HL-60/S4 treated with retinoic acid at 250 ng/mL for 4 days and 3 days (cell line): ENCODE results near the gene PORCN.
"Not testable (repeated sequence)": the region's sequence is repeated elsewhere in the genome, so short reads cannot be mapped to it uniquely, and the experiment has no call there.

Source experiments
- in situ Hi-C: fragments of 300-500 bp; cut with MboI; formaldehyde crosslinking; loops from 2 replicates; pipeline ENCODE4 v1.7.0; 2022; ENCODE audit warnings: low sequenced_read_pairs

PORCN gene

DNA sequence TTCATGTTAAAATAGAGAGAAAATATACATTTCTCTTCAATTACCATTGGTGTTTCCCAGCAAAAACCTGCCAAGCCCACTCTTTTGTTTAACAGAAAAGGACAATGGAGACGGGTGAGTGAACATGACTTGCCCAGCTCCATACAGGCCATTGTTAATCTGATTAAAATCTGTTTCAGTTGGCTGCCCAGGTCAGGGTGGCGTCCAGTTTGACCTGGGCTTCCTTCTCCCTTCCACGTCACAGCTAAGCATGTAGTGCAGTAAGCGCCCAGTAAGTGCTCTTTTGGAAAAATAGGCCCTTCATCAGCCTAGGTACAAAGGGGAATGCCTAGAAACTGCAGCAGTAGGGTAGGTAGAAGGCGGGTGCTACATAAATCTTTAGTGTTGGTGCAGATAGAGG, 1.5 kb upstream of the PORCN start:
- in situ Hi-C loops = no loop called here

DNA sequence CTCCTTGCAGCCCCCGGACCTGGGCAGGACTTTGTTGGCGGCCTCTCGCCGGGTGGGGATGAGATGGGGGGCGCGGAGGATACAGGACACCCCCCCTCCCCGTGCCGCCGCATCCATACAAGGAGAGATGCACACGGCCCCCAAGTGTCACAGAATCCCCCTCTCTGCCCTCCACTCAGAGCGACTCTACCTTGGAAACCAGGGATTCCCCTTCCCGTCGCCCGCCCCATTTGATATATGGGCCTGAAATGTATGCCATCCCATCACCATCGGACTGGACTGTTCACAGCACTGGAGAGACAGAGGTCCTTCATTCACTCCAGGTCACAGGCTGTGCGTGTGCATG, 426 bp downstream of the PORCN start:
- in situ Hi-C loops = no loop called here

DNA sequence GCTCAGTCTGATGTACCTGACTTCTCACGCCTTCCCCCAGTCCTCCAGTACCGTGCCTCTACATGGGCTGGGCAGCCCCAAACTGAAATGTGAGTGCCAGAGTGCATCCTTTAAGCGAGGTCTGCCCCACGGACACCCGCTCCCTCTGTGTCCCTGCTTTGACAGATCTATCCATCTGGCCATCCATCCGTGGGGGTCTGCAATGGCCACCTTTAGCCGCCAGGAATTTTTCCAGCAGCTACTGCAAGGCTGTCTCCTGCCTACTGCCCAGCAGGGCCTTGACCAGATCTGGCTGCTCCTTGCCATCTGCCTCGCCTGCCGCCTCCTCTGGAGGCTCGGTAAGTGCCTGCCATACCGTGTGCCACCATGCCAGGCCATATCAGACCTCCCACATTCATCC, 827 bp downstream of the PORCN start:
- in situ Hi-C loops = no loop called here

DNA sequence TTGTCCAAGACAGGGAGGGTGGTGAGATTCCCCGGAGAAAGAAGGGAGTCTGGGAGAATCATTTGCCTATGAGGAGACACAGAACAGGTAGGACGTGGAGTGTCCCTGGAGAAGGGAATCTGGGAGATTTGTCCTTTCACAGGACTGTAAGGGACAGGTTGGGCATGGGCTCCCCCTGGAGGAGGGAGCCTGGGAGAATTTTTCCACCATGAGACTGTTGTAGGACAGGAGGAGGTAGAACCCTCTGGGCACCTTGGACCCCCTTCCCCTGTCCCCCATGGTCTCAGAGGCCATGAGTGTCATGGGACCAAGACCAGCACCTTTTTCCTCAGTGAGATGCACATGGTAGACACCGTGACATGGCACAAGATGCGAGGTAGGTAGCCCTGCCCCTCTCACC, 2.8 kb downstream of the PORCN start:
- in situ Hi-C loops = no loop called here

DNA sequence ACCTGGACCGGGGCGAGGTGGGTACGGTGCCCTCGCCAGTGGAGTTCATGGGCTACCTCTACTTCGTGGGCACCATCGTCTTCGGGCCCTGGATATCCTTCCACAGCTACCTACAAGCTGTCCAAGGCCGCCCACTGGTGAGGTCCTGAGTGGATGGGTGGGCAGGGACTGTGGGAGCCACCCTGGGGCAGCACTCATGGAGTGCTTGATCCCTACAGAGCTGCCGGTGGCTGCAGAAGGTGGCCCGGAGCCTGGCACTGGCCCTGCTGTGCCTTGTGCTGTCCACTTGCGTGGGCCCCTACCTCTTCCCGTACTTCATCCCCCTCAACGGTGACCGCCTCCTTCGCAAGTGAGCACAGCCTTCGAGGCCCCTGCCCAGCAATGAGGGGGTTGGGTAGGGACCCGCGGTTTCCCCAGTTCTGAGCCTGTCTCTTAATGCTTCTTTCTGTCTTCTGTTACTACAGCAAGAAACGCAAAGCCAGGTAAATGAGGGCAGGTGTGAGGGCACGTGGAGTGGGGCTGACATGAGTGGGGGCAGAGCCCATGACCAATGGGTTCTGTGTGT, 3.7 kb downstream of the PORCN start:
- in situ Hi-C loops = no loop called here

DNA sequence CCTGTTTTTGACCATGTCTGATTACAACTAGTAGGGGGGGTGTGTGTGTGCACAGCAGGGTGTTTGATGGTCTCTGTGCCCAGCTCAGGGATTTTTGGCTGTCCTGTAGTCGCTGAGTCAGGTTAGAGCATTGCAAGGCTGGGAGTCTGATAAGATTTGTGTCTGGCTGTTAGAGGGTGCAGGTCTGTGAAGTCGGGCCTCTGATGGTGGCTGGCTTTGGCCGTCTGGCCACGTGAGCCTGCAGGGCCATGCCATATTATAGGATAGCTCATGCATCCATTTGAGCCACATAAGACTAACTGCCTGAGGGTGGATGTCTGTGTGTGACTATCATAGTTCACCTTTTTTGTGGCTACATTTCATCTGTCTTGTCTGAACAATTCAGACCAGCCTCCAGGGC, 4.9 kb downstream of the PORCN start:
- in situ Hi-C loops = no loop called here

DNA sequence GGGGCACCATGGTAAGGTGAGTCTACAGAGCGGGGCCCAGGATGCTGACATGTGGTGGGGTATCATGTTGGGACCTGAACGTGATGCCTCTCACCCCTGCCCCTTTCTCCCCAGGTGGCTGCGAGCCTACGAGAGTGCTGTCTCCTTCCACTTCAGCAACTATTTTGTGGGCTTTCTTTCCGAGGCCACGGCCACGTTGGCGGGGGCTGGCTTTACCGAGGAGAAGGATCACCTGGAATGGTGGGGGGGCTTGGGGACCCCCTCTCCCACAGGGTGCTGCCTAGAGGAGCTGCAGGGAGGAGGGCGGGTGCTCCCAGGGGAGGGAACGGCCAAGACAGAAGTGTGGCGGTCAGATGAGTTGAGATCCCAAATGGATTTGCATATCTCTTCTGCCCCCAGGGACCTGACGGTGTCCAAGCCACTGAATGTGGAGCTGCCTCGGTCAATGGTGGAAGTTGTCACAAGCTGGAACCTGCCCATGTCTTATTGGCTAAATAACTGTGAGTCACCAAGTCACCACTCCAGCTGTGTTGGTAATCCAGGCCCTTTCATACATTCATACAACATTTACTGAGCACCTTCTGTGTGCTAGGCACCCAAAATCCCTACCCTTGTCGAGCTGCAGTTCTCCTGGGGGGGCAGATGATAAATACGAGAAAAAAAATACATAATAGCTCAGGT, 5.5 kb downstream of the PORCN start:
- in situ Hi-C loops = no loop called here

DNA sequence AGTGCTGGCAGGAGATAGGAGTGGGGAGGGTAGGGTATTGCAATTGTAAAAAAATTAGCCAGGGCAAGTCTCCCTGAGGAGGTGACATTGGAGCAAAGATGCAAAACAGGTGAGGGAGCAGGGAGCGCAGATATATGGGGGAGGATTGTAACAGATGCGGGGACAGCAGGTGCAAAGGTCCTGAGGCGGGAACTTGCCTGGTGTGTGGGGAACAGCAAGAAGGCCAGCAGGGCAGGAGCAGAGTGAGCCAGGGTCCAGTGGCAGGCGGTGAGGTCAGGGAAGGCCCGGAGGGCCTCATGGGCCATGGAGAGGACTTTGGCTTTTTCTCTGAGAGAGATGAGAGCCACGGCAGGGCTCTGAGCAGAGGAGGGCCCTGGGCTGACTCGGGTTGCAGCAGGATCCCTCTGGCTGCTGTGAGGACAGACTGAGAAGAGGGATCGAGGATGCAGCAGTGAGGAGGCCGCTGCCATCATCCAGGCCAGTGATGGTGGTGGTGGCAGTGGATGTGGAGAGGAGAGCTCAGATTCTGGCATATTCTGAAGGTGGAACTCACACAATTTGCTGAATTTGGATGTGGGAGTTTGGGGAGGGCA, 6.2 kb downstream of the PORCN start:
- in situ Hi-C loops = no loop called here

DNA sequence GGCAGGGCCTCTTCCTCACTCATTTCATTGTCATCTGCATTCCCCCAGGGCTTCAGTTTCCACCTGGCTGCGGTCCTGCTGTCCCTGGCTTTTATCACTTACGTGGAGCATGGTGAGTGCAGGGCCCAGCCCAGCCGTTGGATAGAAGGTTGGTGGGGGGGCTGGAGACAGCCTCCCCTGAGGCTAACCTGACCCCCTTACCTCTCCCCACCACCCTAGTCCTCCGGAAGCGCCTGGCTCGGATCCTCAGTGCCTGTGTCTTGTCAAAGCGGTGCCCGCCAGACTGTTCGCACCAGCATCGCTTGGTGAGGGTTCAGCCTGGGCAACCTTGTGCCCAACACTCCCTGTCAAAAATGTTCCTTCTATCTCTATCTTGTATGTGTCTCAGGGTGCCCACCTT, 7.0 kb downstream of the PORCN start:
- in situ Hi-C loops = no loop called here

DNA sequence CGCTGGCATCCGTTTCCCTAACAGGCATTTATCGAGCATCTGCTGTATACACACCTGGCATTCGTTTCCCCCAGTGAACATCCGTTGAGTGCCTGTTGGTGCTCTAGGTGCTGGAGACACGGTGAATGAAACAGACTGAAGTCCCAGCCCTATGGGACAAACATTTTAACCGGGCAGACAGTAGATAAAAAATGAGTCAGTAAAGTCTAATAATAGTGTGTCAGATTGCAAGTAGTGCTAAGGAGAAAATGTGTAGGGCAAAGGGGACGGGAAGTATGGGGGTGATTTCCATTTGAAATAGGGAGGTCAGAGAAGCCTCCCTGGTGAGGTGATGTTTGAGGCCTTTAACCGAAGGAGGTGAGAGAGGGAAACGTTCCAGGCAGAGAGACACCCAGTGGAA, 7.5 kb downstream of the PORCN start:
- in situ Hi-C loops = no loop called here

DNA sequence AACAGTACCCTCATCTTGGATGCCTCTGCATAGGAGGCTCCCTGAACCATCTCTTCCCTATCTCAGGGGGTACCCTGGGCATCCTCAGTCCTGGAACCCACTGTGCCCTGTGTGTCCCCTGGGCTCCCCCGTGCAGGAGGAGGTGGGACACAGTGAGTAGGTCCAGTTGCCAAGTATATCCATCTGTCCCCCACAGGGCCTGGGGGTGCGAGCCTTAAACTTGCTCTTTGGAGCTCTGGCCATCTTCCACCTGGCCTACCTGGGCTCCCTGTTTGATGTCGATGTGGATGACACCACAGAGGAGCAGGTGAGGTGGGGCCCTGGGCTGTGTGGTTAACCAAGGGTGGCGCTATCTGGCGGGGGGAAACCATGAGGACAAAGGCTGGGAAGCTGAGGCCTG, 8.2 kb downstream of the PORCN start:
- in situ Hi-C loops = no loop called here

DNA sequence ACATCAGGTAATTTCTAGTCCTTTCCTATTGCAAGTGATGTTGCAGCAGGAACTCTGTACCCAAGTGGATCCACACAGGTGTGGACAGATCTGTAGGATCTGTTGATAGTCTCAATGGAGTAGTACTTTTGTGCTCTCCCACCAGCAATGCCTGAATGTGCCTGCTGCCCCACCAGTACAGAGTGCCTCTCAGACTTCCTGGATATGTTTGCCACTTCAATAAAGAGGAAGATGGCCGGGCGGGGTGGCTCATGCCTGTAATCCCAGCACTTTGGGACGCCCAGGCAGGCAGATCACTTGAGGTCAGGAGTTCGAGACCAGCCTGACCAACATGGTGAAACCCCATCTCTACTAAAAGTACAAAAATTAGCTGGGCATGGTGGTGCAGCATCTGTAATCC, 10.7 kb downstream of the PORCN start:
- in situ Hi-C loops = not testable (repeated sequence)

DNA sequence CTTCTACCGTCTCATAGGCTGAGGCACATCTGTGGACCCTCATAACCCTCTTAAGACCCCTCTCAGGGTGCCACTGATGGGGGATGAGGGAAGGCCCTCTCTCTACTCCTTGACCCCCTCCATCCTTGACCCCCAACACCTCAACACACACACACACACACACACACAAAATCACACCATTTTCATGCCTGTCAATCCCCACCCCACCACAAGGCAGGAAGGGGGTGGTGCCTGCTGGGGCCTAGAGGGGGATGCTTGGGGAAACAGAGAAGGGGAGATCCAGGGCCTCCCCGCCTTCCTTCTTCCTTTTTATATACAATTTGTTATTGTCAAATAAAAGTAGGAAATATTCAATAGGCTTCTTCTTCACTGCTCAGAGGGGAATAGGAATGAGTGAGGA, 11.7 kb downstream of the PORCN start:
- in situ Hi-C loops = no loop called here

DNA sequence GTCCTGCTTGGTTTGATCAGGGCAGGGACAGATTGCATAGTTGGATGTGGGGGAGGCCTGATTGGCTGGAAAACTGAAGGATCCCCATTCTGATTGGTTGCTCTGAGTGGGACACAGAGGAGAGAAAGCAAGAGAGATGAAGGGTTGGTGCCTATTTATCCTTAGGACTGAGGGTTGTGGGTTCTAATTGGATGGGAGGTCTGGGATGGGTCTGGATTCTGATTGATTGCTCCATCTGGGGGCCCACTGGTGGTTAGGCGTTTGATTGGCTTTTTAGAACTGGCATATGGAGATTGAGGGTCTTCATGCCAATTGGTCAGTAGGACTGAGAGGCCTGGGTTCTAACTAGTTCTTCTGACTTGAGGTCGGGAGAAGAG, 12.2 kb downstream of the PORCN start:
- in situ Hi-C loops = no loop called here

DNA sequence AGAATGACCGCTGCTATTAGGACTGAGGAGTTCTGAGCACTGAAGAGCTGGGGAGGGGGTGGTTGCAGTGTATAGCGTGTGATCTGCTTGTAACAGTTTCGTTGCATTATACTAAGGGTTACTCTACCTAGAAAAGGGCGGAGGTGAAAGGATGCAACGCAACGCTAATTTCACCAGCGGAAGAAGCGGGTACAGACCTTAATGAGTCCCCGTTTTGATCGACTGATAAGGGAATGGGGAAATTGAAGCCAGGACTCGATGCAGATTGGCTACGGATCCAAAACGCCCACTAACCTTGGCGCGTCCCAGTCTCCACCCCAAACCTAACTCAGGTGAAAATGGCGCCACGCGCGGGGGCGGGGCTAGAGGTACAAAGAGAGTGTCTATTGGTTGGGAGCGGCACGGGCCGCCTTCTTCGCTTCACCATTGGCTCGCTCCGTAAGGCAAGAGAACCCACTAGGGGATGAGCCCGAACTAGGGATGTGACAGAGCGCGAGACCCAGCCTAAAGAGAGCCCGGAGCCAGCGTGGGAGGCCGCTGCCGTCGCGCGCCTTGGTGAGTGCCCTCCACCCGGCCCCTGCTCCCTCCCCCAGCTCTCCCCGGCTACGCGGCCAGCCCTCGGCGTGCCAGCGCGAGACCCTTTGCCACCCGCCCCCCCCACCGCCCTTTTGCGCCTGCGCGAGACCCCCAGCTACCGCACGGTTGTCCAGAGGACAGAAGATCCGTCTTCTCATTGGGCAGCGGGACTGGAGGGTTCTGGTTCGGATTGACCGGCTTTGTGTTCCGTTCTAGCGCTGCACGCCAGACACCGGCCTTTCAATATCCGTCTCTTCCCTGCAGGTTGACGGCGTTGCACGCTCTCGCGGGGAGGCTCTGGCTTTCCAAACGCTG, 12.8 kb downstream of the PORCN start, which contains the start of gene EBP:
EBP (plus strand) TSS at position 456 of the 891 bp plus-strand sequence. CDS start 1,964 bp downstream, outside the sequence.
- in situ Hi-C loops = no loop called here

DNA sequence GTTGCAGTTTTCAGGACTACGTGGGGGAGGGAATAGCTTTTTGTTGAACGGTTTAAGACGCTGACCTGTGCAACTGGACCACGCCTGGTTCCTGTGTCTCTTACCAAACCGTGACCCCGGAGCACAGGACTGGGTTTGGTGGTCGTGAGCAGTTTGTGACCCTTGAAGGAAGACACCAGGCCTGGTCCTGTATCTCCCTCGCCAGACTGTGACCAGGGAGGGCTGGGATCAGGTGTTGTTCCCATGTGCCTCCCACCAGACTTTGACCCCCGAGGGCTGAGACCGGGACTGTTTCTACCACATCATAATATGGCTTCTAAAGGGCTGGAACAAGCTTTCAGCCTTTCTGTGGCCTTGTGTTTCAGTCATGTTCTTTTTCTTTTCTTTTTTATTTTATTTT, 13.5 kb downstream of the PORCN start:
- in situ Hi-C loops = no loop called here

DNA sequence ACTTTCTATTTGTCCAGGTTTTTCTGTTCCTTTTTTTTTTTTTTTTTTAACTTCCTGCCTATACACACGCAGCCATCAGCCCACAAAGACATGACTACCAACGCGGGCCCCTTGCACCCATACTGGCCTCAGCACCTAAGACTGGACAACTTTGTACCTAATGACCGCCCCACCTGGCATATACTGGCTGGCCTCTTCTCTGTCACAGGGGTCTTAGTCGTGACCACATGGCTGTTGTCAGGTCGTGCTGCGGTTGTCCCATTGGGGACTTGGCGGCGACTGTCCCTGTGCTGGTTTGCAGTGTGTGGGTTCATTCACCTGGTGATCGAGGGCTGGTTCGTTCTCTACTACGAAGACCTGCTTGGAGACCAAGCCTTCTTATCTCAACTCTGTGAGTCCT, 14.9 kb downstream of the PORCN start:
- in situ Hi-C loops = no loop called here

DNA sequence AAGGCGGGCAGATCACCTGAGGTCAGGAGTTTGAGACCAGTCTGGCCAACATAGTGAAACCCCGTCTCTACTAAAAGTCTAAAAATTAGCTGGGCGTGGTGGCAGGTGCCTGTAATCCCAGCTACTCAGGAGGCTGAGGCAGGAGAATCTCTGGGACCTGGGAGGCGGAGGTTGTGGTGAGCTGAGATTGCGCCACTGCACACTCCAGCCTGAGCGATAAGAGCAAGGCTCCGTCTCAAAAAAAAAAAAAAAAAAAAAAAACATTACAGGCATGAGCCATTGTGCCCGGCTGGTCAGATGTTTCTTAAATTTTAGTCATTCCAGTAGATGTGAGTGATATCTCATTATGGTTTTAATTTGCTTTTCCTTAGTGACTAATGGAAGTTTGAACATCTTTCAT, 17.1 kb downstream of the PORCN start:
- in situ Hi-C loops = not testable (repeated sequence)

DNA sequence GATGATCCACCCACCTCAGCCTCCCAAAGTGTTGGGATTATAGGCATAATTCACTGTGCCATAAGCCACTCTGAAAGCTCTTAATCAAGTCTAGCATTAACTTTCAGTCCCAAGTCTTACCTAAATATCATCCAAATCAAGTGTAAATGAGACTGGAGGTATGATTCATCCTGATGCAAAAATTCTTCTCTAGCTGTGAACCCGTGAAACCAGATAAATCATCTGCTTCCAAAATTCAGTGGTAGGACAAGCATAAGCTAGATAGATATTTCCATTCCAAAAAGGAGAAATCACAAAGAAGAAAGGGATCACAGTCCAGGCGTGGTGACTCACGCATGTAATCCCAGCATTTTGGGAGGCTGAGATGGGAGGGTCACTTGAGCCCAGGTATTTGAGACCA, 21.9 kb downstream of the PORCN start:
- in situ Hi-C loops = no loop called here

DNA sequence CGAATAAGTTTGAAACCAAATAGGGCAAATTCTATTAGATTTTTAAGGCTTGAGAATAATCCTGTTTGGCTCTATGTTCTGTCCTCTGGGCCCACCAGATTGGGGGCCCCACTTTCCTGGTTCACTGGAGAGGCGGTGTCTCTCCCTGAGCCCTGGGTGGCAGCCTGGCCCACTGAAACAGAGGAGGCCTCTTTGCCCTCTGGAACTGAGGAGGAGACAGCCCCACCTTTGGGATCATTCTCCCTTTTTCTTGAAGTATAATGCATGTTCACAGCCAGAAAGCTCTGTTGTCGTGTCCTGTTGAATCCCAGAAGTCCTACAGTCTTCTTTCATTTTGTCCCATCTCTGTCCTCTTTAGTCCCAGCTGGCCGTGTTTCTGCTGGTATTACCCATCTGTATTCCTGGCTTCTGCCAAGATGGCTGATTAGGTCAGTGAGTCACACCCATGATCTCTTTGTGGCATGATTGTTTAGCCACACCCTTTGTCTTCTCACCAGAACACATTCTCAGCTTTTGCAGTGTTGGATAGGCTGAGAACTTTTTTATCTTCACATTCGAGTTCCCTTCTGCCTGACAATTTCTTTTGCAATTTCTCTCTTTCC, 22.7 kb downstream of the PORCN start:
- in situ Hi-C loops = no loop called here

DNA sequence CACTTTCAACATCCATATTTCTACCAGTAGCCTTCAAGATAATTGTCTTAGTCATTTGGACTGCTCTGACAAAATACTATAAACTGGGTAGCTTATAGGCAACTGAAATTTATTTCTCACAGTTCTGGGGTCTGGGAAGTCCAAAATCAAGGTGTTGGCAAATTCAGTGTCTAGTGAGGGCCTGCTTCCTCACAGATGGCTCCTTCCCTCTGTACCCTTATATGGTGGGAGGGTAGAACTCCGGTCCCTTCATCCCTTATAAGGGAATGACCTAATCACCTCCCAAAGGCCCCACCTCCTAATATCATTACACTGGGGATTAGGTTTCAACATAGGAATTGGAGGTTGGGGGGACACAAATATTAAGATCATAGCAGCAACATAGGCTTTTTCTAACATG, 23.4 kb downstream of the PORCN start:
- in situ Hi-C loops = no loop called here
